Peyer's patch (tissue), 4 donors: ENCODE results near the gene DNAH2.

Experiments
- POLR2A ChIP-seq, 2 donors: fragments of 450-650 bp; IDR thresholded peaks; one replicate each; pipeline ENCODE4 v1.5.1; 2017; ENCODE audit warnings: antibody characterized with exemption in 2 of 2, mild to moderate bottlenecking in 2 of 2, moderate library complexity in 2 of 2
- TF ChIP-seq, protein P1 (sequence below), 6 experiments: fragments of 450-650 bp in 4 of 6; fragments of 200-600 bp in 2 of 6; sonication (generic) in 1 of 6; IDR thresholded peaks; one replicate each; pipeline ENCODE4 v1.5.1; 2017 to 2019; ENCODE audit warnings: antibody characterized with exemption in 6 of 6, mild to moderate bottlenecking in 3 of 6, moderate library complexity in 1 of 6

GRCh38 chr17:7846063-7846735 is 128.7 kb downstream of the DNAH2 start:
- TF ChIP-seq, protein P1, sequence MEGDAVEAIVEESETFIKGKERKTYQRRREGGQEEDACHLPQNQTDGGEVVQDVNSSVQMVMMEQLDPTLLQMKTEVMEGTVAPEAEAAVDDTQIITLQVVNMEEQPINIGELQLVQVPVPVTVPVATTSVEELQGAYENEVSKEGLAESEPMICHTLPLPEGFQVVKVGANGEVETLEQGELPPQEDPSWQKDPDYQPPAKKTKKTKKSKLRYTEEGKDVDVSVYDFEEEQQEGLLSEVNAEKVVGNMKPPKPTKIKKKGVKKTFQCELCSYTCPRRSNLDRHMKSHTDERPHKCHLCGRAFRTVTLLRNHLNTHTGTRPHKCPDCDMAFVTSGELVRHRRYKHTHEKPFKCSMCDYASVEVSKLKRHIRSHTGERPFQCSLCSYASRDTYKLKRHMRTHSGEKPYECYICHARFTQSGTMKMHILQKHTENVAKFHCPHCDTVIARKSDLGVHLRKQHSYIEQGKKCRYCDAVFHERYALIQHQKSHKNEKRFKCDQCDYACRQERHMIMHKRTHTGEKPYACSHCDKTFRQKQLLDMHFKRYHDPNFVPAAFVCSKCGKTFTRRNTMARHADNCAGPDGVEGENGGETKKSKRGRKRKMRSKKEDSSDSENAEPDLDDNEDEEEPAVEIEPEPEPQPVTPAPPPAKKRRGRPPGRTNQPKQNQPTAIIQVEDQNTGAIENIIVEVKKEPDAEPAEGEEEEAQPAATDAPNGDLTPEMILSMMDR (IDR thresholded peaks at IDR 0.05) = no peak
- TF ChIP-seq POLR2A (IDR thresholded peaks at IDR 0.05) = no peak
